ENCODE measurements around the gene EPGN. TPM values are rescaled to one million over a fixed set of nuclear protein-coding genes. Genes with fewer than 3 reads are reported as not detected.

EPGN gene
- total and polyA plus RNA-seq, 2 of the 13 experiments (the other 11 are each of a cell fraction or from before 2014, with no cell fraction given): not detected

- TF ChIP-seq MLXIP (CRISPR knock-in tag; IDR thresholded peaks at IDR 0.05; ENCODE audit: borderline replicate concordance) (no peak), STAG1 (CRISPR knock-in tag; IDR thresholded peaks at IDR 0.05) (no peak), AHR (CRISPR knock-in tag; IDR thresholded peaks at IDR 0.05) (no peak), ZNF160 (CRISPR knock-in tag; IDR thresholded peaks at IDR 0.05) (no peak), CHCHD3 (CRISPR knock-in tag; IDR thresholded peaks at IDR 0.05) (no peak)
These were observed 15.4 kb downstream of the EPGN start (continued) for GRCh38 chr4:74323663-74324062.

- no peak for TF ChIP-seq ZNF574 (CRISPR knock-in tag; IDR thresholded peaks at IDR 0.05)
- no peak for TF ChIP-seq FOXJ3 (CRISPR knock-in tag; IDR thresholded peaks at IDR 0.05; ENCODE audit: borderline replicate concordance)
- no peak for TF ChIP-seq FOSL1 (CRISPR knock-in tag; IDR thresholded peaks at IDR 0.05; ENCODE audit: borderline replicate concordance)
- no peak for TF ChIP-seq ZNF33A (CRISPR knock-in tag; IDR thresholded peaks at IDR 0.05; ENCODE audit: borderline replicate concordance)
- TF ChIP-seq NR2C2 (CRISPR knock-in tag; IDR thresholded peaks at IDR 0.05; ENCODE audit: borderline replicate concordance): no peak
- no peak for TF ChIP-seq YEATS4 (CRISPR knock-in tag; IDR thresholded peaks at IDR 0.05; ENCODE audit: borderline replicate concordance)
- no peaks in the 10 kb centered on the region for H3K36me3 ChIP-seq (replicated peaks in 1 of 2; ENCODE audit: control insufficient read depth in 1 of 2, insufficient read depth in 2 of 2, low read length in 2 of 2)
- no peaks in the 10 kb centered on the region for H3K9me3 ChIP-seq (ENCODE audit: low read length)
- WGBS (ENCODE audit: low lambda C conversion rate): 32% methylated on average over 3 of the region's 3 CpGs
- FAIRE-seq (no peak), DNase-seq (ENCODE audit: low spot score) (no peak), ATAC-seq (no peak)
- CTCF ChIA-PET (ENCODE audit: low intra/inter-chr PET ratio, low total read pairs): no interaction called here
- no peaks in the 10 kb centered on the region; a peak in 1 of 5 replicates for H3K27me3 ChIP-seq (ENCODE audit: control insufficient read depth in 1 of 2, insufficient read depth in 2 of 2, low read length in 2 of 2)
- H3K9ac ChIP-seq (ENCODE audit: insufficient read depth, low read depth, low read length): no peak overlapping the region
- no peak overlapping the region for H3K4me3 ChIP-seq (replicated peaks in 1 of 3; ENCODE audit: insufficient read depth in 1 of 3, low read depth in 2 of 3, low read length in 3 of 3)
- no peaks in the 10 kb centered on the region for H3K79me2 ChIP-seq (ENCODE audit: insufficient read depth, low read length)
- H4K20me1 ChIP-seq (ENCODE audit: insufficient read depth, low read length): no peaks in the 10 kb centered on the region
- no peaks in the 10 kb centered on the region for H3K4me1 ChIP-seq (ENCODE audit: insufficient read depth, low read length)
- no peak overlapping the region for H3K27ac ChIP-seq (ENCODE audit: extremely low read length, insufficient read depth, low read length)
- BruUV-seq (replicated peaks): no TSS peak
- intact Hi-C loops (cut with micrococcal nuclease; ENCODE audit: unreplicated experiment) (no loop called here), in situ Hi-C loops (cut with HindIII; ENCODE audit: extremely low pct_ligation_motif_present, low pct_unique_long_range_greater_than_20kb) (loop anchor here (5.0 kb wide), 1 partner anchor 348 kb away; no protein-coding TSS in a partner anchor)
- POLR2A ChIA-PET: no interaction called here
- no peak overlapping the region for H2AFZ ChIP-seq (ENCODE audit: low read length)
- H3K4me2 ChIP-seq (ENCODE audit: low read depth, low read length): no peak overlapping the region
These were observed 16.0 kb downstream of the EPGN start for GRCh38 chr4:74324262-74324661.
